NCI-H345 treated with DMSO at 0.1 percent for 48 hours (cell line): ENCODE data around the gene EXD3.
A peak's percentile ranks its signal among the peaks of the same experiment; 100 is the strongest.
"Not testable (repeated sequence)": the region's sequence is repeated elsewhere in the genome, so short reads cannot be mapped to it uniquely, and the experiment has no call there.

Experiments used
- DNase-seq: peaks from one replicate; lab custom pipeline; 2025; ENCODE audit not compliant: unreplicated experiment; lab: John Stamatoyannopoulos, UW

The EXD3 gene

DNA sequence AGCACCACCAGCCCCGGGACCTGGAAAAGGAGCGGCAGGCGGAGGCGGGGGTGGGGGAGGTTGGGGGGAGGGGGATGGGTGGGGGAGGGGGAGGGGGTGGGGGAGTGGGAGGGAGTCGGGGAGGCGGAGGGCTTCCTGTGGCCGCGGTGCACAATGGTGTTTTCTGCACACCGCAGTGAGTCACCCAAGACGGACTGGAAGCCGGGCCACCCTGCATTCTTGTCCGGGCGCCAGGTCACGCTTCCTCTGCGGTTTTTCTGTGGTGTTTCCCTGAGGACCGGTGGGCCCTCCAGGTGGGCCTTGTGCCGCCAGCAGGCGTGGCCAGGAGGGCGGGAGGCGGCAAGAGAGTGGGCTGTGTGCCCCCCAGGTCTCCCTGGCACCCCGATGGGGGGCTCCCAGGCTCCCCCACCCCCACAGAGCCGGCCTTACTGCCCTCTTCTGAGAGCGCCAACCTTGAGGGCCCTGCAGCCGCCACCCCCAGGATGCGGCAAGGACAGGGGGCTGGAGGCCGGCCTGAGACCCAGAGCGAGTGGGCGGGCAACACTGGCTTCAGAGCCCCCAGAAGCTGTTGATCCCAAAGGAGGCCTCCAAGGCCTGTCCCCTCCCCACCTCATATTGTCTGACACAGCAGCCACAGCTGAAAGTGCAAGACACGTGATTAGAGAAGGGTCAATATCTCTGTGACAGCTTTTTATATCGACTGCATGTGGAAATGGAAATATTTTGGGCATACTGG, 11.1 kb downstream of the EXD3 start:
- no peak for DNase-seq

- no peak for DNase-seq
Measured at GRCh38 chr9:137411260-137411644, 11.7 kb downstream of the EXD3 start.

DNA sequence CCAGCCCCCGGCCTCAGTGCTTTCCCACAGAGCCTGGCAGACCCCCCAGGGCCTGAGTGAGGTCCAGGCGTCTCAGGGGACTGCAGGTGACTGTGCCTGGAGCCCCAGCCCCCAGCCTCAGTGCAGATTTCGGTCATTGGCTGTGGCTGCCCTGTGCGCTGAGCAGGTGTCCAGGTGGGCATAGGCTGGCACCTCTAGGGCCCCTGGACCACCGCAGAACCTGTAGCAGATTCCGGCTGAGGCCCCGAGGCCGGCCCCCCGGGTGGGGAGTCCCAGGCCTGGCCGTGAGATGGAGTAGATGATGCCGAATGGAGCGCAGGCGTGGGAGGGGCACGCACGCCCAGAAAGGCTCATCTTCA, 12.1 kb downstream of the EXD3 start:
- no peak for DNase-seq

DNA sequence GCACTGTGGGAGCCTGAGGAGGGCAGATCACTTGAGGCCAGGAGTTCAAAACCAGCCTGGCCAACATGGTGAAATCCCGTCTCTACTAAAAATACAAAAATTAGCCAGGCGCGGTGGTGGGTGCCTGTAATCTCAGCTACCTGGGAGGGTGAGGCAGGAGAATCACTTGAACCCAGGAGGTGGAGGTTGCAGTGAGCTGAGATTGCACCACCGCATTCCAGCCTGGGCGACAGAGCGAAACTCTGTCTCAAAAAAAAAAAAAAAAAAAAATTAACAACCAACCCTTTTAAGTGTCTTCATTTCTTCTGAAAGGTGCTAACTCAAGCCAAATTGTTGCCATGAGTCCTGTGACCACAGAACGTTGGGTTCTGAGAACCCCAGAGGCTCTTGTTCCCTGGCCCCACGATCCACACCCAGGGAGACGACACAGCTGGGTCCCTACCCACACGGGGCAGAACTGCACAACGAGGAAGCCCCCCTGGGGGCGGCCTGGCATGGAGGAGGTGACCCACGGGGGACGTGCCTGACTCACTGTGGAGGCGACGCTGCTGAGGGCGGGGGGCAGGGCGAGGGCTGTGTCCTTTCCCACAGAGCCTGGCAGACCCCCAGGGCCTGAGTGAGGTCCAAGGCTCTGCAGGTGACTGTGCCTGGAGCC, 12.6 kb downstream of the EXD3 start:
- DNase-seq, result not testable (repeated sequence)

- DNase-seq, result no peak
Measured at GRCh38 chr9:137409515-137409914, 13.4 kb downstream of the EXD3 start.

DNA sequence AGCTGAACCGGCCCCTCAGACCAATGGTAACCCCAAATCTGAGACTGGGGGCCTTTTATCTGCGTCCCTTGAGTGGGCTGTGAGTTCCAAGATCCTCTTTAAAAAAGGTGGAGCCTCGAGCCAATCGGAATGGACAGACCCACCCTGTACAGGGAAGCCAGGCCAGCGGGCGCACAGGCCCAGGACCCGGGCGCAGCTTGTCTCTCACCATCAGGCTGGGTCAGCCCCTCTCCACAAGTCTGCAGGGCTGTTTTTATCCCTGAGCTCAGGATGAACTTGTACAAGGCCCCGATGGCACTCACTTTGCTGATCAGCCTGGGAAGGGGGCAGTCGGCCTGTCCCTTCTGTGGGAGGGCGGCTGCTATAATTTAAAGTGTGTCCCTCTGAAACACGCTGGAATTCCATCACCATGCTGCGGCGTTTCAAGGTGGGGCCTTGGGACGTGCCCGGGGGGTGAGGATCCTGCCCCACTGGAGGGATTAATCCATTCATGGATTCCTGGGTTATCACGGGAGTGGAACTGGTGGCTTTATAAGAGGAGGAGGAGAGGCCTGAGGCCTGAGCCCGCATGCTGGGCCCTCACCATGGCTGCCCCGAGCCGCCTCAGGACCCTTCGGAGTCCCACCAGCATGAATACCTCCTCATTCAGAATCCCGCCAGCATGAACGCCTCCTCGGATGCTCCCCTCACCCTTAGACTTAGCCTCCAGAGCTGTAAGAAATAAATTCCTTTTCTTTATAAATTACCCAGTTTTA, 14.1 kb downstream of the EXD3 start:
- DNase-seq, result no peak

DNA sequence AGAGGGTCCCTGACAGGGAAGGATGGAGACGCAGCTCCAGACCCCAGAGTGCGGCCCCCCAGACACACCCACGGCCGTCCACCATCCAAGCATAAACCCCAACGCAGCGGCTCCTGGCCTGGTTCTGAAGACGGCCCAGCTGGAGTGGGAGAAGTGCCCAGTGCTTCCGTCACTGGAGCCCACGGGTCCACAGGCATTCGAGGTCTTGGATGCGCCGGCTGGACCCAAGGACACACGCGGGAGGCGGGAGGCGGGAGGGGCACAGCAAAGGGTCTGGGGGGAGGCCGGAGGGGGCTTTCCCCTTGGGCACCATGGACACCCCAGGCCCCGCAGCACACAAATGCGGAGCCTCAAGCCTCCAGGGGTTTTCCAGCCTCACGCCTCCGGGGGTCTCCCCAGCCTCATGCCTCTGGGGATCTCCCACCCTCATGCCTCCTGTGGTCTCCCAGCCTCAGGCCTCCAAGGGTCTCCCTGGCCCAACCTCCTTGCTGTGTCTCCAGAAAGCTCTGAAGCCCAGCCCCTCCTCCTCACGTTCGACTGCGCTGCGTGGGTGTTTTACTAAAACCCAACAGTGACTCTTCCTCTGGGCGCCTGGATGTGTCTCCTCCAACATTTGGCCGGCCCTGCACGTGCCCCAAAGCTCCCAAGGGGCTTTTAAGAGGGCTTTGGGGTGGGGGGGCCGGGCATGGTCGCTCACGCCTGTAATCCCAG, 15.2 kb downstream of the EXD3 start:
- DNase-seq, result no peak

DNA sequence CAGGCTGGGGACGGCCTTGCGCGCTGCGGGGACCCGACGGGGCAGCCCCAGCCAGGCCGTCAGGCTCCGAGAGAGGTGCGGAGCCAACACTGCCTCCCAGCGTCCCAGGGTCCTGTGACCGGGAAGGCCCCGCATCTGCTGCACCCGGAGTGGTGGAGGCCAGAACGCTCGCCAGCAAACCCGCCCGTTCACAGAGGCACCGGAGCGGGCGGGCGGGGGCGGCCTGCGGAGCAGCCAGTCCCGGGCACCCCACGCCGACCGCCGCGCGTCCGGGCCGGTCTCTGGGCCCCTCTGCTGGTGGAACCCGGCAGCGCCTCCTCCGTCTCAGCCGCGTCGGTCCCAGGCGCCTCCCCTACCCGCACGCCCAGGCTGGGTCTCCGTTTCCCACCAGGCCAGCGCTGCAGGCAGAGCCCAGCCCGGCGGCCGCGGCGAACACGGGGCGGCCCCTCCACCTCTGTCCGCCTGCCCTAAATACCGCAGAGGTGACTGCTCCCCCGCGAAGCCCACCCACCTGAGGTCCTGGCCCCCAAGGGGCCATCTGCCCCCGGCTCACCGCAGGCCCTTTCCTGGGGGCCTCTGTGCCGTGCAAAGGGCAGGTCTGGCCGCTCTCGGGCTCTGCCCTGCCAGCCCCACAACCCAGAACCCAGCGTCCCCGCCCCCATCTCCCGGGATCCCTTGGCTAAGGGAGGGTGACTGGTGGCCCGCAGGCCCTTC, 15.9 kb downstream of the EXD3 start:
- peak; percentile 15 for DNase-seq

DNA sequence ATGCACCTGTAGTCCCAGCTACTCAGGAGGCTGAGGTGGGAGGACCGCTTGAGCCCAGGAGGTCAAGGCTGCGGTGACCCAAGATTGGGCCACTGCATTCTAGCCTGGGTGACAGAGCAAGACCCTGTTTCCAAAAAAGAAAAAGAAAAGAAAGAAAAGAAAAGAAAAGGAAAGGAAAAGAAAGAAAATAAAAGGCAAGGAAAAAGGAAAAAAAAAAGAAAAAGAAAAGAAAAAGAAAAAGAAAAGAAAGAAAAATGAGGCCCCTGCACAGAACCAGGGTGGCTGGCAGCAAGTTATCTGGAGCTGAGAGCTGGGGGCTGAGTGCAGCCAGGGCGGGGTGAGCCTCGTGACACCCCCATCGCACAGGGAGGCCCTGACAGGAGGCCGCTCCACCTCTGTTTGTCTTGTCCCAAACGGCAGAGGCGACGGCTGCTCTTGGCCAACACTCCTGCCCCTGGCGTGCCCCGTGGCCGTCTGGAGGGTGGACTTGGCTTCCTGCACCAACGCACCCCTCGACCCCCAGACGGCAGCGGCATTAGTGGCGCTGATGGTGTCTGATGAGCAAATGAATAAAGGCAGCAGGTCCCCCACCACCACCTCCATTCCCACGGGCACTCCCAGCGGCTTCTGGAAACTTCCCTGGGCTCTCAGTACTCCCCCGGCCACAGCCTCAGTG, 16.7 kb downstream of the EXD3 start:
- DNase-seq, result no peak

DNA sequence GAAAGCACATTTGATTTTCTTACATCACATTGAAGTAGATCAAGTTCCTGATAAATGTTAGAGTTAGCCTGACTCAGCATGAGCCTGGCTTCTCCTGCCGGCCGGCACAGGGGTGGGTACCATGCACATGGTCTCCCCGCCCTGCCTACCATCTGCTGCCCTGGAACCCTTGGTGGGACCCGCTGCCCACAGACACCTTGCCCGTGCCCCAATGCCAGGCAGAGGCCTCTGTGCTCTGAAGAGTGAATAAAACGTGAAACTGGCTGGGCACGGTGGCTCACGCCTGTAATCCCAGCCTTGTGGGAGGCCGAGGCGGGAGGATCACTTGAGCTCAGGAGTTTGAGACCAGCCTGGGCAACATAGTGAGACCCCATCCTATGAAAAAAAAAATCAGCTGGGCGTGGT, 17.3 kb downstream of the EXD3 start:
- no peak for DNase-seq

- no peak for DNase-seq
Measured at GRCh38 chr9:137404961-137405567, 17.9 kb downstream of the EXD3 start.

DNA sequence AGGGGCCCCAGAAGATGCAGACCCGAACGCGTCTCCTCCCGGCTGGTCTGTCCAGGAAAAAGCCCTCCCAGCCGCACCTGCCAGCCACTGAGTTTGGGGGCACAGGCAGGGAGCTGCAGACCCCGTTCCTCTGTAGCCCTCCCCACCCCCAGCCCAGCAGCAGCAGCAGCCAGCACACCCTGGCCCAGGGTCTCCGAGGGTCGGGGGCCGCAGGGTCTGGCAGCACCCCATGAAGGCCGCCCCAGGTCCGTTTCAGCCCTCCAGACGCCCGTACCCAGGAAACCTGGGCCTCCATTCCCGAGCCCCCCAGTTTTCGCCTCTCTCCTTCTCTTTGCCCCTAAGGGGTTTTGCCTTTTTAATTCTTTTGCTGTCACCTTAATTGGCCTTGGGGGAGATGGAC, 19.7 kb downstream of the EXD3 start:
- DNase-seq, result no peak

DNA sequence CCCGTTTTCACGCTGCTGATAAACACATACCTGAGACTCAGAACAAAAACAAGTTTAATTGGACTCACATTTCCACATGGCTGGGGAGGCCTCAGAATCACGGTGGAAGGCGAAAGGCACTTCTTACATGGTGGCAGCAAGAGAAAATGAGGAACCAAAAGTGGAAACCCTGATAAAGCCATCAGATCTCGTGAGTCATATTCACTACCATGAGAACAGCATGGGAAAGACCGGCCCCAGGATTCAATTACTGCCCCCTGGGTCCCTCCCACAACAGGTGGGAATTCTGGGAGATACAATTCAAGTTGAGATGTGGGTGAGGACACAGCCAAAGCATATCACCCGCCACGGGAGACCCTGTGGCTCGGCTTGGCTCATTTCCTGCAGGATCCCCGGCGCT, 20.2 kb downstream of the EXD3 start:
- DNase-seq, result no peak

DNA sequence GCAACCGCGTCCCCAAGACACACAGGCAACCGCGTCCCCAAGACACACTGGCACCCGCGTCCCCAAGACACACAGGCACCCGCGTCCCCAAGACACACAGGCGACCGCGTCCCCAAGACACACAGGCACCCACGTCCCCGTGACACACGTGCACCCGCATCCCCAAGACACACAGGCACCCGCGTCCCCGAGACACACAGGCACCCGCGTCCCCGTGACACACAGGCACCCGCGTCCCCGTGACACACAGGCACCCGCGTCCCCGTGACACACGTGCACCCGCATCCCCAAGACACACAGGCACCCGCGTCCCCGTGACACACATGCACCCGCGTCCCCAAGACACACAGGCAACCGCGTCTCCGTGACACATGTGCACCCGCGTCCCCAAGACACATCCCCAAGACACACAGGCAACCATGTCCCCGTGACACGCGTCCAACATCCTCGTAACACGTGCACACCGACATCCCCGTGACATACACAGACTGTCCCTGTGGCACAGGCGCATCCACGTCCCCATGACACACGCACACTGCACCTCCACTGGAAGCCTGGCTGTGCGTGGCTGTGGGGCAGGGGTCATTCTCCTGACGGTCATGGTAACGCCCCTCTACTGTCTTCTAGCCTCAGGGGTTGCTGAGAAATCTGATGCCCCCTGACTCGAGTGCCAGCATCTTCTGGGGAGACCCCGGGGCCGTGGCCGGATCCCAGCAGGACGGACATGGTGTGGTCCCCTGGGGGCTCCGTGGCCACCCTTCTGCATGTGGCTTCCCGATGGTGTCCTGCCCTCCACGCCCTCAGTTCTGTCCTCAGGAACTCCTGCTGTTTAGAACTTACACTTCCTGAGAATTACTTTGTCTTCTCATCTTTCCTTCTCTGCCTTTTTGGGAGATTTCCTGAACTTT, 24.1 kb downstream of the EXD3 start:
- DNase-seq, result no peak

GRCh38 chr9:137397675-137398423, 25.1 kb downstream of the EXD3 start:
- DNase-seq, result no peak

DNA sequence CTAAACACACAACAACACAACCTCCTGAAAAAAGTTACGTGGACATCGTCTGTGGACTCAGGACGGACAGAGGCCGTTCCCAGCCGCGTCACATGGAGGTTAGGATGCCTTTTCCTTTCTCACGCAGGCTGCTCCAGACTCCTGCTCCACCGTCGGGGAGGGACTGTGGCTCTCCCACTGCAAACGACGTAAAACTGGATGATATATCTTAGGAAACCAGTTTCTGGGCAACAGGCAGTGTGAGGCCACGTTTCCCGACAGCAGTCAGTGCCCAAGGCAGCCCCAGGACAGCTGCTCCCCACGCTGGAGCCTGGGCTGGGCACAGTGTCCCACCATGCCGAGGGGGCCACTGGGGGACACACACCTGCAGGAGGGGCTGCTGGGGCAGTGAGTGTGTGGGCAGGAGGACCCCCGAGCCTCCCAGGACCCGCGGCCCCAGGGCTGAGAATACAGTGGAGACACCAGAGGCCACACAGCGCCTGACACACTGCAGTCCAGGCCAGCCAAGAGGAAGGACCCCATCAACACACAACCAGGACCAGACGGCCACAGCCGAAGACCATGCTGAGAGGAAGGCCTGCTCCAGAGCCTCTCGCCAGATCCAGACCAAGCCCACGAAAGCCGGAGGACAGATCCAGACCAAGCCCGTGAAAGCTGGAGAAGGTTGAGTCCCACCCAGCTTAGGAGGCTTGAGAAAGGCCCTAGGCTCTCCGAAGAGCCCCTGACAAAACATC, 26.2 kb downstream of the EXD3 start:
- no peak for DNase-seq

GRCh38 chr9:137396227-137396626, 26.7 kb downstream of the EXD3 start:
- DNase-seq, result no peak

DNA sequence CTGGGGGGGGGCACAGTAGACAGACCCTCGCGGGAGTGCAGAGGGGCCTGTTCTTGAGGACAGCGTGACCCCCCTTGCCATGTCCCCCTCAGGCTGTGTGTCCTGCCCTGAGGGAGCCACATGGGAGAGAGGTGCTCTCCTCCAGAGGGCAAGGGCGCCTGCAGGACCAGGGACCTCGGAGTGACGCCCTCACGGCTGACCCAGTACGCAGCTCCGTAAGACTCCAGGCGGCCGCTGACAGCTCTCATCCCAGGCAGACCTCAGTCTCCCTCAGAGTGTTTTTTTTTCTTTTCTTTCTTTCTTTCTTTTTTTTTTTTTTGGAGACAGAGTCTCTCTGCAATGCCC, 27.3 kb downstream of the EXD3 start:
- DNase-seq, result no peak
